ENCODE measurements around the gene SDK1.

The SDK1 gene

DNA sequence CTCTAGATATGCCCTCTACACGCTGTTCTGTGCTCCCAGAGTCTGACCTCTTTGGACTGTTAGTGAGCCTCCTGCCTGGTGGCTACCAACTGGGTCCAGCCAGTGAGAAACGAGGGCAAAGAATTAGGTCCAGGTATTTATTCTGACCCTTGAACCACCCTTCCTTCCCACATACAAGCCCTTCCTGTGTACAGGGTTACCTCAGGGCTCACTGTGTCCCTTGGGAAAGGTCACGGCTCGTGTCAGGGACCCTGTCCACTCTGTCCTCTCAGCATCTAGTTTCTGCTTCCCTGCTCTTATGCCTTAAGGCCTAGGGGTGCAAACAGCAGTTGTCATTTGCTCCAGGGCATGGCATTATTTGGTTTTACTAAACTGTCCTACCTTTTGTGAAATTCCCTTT is 180.4 kb downstream of the SDK1 start:
- DNase-seq = no peak

DNA sequence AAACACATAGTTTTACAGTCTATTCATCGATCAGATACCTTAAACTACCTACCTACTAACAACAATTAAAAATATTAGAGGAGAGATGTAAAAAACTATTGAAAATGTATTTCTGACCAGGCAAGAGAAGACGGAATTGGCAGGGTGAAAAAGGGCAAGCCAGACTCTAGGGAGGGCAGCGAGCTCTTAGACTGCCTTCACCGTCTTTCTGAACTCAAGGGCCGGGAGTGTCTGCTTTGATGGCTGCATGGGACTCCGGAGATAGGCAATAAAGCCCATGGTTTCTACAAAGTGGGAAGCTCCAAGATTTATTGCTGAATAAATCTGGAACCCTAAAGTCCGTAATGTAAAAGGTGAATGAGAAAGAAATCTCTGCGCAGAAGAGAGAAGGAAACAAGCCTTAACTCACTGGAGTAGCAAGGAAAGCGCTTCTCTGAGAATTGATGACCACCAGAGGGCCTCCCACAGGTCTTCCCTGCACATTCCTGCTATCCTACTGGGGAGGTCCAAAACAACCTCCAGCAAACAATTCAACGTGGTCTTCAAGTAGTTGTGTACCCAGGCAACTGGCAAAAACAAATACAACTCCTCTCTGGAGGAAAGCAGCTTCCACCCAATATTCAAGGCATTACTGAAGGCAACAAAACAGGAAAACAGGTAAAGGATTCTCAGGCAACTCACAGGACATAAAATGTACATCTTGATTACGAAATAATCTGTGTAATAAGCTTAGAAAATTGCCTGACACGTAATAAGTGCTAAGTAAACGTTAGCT is 181.3 kb downstream of the SDK1 start:
- DNase-seq = no peak

DNA sequence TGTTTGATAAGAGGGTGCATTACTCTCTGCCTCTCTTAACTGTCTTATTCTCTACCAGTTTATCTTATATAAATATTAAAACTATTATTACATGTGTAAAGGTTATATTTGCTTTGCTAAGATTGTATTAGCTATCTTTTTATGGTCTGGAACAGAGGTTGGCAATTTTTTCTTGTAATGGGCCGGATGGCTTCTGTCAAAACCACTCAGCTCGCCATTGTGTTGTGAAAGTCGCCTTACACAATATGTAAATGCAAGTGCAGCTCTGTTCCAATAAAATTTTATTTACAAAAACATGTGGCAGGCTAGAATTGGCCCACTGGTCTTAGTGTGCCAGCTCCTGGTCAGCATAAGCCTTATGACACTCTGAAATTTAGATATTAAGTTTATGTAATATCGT is 185.8 kb downstream of the SDK1 start:
- DNase-seq = no peak

DNA sequence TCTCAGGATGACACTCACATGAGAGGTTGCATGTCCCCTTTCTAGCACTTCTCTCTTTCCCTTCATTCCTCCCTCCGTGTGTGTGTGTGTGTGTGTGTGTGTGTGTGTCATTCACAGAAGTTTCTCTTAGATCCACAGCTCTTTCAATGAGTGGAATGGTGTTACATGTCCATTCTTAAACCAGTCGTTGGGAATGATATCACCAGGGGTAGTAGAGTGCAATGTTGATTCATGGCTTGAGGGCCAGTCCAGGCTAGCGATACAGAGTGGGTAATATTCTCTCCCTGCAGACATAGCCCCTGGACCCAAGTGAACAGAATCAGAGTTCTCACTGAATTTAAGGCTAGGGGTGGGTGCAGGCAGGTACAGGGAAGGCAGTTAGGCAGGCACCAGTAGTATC is 187.8 kb downstream of the SDK1 start:
- DNase-seq = no peak

DNA sequence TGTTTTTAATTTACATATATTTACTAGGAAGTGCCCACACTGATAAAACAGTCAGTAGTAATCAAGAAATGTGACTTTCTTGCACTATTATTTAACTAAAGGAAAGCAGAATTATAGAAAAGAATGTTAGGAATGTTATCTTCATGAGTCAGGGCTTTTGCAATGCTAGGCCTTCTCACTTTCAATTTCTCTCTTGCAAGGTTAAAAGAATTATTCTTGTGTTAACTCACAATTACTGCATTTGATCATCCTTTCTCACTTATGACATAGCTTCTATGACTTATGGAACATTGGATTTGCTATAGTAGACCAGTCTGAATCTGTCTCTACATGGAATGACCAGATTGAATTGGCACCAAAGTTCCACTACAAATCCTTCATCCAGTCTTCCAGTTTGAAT is 192.4 kb downstream of the SDK1 start:
- DNase-seq = no peak

DNA sequence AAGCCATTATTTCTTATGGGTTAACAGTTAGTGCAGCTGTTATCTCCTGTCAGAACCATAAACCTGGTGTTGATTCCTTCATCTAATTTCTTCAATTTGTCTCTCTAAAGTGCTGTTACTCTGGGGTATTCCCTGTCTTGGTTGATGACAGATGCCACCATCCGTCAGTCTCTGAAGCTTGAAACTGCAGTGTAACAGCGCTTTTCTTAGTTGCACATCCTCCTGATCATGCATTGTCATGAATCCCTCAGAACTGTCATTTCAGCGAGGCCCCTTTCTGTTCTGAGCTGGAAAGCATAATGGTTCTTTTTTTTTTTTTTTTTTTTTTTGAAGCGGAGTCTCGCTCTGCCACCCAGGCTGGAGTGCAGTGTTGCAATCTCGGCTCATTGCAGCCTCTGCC is 193.9 kb downstream of the SDK1 start:
- no peak for DNase-seq

DNA sequence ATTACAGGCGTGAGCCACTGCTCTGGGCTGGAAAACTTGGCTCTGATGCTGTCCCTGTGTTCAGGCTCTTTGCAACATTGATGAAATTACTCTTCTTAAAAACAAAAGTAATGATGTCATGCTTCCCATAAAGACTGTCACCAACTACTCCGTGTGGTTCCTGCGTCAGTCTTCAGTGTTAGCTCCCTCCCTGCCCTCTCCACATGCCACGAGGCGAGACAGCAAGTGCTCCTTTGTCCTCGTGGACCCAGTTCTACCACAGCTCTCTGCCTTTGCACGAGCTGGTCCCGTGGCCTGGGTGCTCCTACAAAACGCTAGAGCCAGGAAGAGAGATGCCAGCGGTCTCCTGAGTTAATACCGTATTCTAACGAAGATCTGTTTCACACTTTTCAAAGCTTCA is 194.5 kb downstream of the SDK1 start:
- DNase-seq = no peak

DNA sequence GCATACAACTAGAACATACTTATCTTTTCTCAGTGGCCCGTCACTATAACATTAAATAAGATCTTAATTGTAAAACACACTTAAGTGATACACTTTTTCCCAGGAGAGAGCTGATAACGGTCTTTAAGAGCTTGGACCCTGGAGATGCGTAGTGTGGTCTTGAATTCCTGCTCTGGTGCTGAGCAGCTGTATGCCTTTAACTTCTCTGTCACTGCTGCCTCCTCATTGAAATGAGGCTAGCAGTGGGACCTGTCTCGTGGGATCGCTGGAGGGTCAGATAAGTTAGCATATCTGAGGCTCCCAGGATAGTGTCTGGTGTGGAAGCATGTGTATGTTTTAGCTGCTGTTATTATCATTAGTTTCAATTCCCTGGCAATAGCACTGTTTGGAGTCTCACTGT is 194.9 kb downstream of the SDK1 start:
- no peak for DNase-seq

DNA sequence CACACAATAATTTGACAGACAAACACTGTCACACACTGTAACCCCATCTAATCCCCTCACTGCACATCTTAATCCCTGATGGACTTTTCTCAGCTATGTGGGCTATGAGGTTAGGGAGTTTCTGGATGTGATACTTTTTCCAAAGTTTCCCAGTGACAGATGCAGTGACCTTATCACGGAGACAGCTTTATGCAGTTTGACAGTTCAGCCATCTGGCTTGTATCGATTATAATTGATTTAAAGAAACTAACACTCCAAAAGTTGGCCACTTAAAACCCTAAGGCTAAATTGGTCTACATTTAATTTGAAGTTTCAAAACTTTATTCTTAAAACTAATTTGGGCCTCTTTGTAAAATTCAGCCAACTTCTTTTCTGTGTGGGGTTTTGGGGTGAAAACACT is 196.7 kb downstream of the SDK1 start:
- no peak for DNase-seq

DNA sequence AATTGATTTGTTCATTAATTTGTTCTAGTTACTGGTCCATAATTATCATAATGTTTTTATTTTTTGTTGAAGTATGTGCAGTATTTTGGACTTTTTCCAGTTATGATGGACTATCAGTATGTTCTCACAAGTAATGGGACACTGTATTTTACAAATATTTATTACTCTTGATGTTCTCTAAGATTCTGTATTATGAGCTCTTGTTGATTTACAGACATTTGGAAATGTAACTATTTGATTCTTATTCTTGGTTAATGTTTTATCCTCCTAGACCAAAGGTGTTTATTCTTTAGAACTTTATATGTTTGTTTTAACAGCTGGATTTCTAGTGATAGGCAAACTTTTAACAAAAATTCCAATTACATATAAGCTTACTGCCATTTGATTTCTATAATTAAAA is 200.6 kb downstream of the SDK1 start:
- no peak for DNase-seq

DNA sequence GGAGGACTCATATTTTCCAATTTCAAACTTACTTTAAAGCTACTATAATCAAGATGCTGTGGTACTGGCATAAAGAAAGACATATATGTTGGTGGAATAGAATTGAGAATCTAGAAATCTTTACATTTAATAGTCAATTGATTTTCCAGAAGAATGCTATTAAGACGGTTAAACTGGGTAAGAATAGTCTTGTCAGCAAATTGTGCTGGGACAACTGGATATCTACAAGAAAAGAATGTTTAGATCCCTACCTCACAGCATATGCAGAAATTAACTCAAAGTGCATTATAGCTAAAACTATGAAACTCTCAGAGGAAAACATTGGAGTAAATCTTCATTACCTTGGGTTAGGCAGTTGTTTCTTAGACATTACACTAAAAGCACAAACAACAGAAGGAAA is 203.3 kb downstream of the SDK1 start:
- no peak for DNase-seq

DNA sequence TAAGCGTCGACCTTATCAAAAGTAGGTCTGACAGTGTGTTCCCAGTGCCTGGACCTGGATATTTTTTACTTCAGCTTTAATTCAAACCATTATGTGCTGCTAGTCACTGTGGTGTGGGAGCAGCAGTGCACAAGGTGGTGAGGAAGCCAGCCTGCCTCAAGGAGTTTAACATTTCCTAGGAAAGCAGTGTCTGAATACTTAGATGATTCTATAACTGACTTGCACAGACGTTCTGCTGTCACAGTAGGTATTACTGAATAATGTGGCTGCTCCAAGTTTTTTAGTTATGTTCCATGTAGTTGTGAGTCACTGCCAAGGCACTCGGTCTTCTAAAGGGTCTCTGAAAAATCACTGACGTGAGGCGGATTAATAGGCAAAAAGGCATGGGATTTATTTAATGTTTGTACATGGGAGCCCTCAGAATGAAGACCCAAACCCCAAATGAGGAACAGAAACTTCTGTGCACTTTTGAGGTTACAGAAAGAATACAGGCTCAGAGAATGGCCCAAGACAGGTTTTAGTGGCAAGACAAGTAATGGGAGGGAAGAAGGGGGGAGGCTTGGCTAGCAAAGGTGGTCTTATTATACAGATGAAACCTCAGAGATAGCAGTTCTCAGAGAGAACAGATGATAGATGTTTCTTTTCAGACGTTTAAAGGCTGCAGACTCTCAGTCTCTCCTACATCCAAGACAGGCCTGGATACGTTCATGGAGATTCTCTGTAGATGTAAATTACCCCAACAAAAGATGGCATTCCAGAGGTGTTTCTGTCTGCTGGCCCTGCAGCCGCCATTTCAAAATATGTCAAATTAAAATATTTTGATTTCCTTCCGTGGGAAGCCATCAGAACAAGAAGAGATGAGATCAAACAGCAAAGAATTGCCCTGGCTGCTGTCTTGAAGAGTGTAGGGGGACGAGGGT is 209.3 kb downstream of the SDK1 start:
- DNase-seq = no peak

DNA sequence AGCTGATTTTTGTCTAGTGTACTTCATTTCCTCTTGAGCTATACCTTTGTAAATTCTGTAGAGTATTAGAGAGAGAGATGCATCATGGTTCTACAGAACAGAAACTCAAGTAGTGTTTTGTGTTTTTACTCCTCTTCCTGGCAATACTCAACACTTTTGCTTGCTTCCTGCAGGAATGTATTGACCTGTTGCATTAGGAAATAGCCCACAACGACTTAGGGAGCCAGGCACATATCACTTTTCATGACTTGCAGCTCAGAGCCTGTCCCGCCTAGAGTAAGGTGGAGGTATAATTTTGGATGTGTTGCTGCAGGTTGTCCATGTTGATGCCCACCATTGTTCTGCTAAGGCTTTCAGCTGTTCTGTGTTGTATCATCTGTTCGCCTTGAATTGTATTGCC is 216.3 kb downstream of the SDK1 start:
- no peak for DNase-seq

DNA sequence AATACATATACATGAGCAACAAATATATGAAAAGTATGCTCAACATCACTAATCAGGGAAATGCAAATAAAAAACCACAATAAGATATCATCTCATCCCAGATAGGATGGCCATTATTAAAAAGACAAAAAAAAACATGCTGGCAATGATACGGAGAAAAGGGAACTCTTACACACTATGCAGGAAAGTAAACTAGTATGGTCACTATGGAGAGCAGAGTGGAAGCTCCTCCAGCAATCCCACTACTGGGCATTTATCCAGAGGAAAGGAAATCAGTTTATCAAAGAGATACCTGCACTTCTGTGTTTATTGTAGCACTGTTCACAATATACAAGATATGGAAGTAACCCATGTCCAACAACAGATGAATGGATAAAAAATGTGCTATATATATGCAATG is 217.5 kb downstream of the SDK1 start:
- DNase-seq = no peak

DNA sequence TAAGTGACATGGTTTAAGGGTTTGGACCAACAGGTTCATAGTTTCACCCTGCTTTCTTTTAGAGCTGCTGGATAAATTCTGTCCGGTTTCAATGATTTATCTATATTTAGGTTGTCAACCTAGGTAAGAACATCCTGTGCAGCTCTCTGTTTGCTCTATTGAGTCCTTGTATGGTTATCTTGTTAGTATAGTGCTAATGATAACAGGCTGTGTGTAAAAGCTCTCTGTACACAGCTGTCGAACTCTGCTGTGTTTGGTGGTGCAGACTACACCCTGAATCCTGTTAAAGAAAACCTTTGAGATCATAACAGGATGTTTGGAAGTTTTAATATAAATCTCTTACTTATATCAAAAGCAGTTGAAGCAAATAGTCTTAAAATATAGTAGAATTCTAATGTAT is 219.2 kb downstream of the SDK1 start:
- peak; percentile 97 for DNase-seq

DNA sequence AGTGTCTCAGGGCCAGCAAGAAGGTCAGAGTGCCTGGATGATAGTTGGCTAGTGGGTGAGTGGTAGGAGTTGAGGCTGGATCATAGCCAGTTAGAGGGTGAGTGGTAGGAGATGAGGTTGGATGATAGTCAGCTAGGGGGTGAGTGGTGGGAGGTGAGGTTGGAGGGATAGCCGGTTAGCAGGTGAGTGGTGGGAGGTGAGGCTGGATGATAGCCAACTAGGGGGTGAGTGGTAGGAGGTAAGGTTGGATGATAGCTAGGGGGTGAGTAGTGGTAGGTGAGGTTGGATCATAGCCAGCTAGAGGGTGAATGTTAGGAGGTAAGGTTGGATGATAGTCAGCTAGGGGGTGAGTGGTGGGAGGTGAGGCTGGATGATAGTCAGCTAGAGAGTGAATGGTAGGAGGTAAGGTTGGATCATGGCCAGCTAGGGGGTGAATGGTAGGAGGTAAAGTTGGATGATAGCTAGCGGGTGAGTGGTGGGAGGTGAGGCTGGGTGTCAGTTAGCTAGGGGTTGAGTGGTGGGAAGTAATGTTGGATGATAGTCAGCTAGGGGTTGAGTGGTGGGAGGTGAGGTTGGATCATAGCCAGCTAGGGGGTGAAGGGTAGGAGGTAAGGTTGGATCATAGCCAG is 226.6 kb downstream of the SDK1 start:
- DNase-seq = no peak

DNA sequence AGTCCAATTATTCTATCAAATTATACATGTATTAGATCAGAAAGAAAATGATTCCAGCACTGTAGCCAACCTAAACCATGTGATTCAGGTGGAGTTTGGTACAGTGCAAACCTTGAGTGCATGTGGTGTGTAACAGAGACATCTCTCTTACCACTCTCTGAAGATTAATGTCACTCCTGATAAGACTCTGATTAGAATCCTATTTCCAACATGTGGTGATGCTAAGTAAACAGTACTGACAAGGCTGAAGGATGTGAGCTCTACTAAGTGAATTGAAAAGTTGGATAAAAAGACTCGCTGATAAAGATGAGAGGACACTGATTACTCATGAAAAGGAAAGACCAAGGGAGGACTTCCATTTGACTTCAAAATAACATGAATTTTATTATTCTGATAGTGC is 232.0 kb downstream of the SDK1 start:
- no peak for DNase-seq

DNA sequence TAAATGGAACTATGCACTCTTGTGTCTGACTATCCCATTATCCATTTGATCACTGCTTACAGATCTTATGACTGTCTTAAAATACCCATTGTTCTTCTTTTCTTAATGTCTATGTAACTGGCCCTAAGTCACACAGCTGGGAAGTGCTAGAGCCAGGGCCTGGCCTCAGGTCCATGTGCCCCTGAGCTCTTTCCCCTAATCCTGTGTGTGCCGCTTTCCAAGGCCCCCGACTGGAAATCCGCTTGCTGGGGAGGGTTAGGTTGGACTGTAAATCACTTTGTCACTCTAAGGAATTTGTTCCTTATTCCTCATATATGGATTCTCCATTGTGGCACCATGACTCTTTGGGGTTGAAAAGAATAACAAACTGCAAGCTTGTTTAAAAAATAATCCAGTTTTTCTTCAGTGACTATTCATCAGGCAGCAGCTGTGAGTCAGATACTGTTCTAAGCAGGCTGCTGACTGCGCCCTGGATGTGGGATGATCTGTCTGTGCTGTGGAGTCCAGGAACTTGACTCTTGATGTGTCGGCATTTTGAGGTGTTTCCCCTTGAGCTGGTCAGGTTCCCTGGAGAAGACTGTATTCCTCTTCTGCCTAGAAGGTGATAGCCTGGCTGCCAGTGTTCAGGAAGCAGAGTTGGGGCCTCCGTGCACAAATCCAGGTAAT is 236.3 kb downstream of the SDK1 start:
- no peak for DNase-seq

DNA sequence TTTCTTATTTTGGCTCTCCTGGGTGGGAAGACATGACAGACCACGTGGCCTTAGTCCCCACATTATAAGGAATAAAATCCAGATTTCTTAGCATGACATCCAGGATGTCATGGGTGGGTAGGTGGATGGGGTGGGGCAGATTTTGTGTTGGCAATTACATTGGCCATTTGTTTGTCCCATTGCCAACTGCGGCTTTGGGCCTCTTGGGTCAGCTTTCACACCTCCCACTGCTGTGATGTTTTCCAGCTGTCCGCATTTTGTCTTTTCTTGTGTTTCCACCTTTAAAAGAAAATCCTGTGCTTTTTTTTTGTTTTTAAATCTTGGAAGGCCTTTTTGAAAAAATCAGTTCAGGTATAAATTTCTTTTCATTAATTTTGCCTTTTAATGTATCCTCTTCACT is 237.0 kb downstream of the SDK1 start:
- no peak for DNase-seq

DNA sequence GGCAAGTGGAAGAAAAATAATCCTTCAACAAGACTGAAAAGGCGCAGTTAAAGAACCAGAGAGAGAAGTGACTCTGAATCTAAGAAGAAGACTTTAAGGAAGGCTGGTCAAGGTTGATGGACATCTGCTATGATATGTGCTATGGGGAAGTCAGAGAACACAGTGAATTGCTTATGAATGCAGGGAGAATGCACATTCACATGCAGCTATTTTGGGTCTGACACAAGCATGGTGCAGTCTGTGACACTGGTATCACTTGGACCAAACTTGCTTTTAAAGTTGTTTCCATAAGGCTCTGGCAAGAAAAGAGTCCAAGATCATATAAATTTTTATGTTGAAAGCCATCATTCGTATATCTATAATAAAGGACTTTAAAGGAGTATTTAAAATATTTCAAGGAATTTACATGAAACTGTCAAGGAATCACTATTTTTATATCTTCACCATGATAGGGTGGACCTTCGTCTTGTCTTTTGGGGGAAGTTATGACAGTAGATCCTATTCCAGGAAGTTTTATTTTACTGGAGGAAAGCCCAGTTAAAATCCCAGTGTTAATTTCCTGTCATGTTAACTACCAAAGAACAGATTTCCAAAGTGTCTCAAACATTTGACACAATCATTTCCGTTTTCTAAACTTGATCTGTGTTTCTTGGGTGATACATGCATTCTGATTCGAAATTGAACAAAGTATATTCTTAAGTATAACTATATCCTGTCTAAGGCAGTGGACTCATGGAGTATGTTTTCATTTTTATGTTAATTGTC is 239.6 kb downstream of the SDK1 start:
- DNase-seq = no peak

DNA sequence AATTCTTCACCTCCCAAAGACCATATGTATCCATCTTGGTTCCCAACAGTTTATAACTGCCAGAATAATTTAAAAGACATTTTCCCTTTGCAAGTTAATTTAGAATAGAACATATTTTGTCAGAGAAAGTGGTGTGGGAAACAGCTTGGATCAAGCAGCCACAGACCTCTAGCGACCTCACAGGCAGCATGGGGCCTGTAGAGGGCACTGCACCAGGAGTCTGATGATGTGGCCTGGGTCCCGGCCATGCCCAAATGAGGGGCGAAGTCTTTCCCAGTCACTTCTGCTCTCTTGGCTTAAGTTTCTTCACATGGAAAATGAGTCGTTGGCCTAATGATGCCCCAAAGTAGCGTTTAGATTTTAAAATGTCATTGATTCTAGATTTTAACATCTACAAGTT is 243.2 kb downstream of the SDK1 start:
- DNase-seq = no peak

DNA sequence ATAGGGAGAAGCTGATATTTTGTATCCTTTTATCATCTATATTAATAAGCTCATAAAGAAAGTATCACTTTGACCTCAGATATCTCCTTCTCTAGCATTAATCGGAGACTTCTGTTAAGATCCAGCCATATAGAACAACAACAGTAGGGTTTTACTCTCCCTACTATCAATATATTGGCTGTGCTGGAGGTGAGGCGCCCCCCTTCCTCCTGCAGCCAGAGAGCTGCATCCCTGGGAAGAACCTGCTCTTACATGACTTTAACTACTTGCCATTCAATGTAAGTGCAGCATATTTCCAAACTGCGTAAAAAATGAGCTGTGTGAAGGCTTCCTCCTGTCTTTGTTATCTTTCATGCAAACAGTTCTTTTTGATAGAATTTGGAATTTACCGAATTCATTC is 247.8 kb downstream of the SDK1 start:
- no peak for DNase-seq

DNA sequence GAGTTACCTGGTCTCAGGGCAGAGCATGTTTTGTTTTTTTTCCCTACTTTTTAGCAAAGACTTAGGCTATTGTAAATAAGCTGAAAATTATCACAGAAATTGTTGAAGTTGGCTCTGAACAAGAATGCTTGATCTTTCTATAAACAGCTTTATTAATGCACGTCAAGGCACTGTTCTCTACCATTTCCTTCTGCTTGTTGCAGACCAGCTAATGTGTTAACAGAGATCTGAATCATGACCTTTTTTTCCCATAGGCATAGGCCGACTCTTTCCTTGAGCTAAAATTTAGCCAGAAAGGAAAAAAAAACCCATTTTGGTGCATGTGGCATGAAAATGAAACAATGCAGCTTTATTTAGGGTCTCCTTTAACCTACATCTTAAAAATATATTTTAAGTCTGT is 248.5 kb downstream of the SDK1 start:
- DNase-seq = no peak

Measured in NCI-H2081 treated with DMSO at 0.1 percent for 48 hours (cell line).